ENCODE data around the gene PAFAH1B2. TPM values are rescaled to one million over a fixed set of nuclear protein-coding genes. Genes with fewer than 3 reads are reported as not detected.

PAFAH1B2 gene
- total RNA-seq, 8 experiments from 2014 or later, result 56.8 to 115 (median 75.8) TPM

DNA sequence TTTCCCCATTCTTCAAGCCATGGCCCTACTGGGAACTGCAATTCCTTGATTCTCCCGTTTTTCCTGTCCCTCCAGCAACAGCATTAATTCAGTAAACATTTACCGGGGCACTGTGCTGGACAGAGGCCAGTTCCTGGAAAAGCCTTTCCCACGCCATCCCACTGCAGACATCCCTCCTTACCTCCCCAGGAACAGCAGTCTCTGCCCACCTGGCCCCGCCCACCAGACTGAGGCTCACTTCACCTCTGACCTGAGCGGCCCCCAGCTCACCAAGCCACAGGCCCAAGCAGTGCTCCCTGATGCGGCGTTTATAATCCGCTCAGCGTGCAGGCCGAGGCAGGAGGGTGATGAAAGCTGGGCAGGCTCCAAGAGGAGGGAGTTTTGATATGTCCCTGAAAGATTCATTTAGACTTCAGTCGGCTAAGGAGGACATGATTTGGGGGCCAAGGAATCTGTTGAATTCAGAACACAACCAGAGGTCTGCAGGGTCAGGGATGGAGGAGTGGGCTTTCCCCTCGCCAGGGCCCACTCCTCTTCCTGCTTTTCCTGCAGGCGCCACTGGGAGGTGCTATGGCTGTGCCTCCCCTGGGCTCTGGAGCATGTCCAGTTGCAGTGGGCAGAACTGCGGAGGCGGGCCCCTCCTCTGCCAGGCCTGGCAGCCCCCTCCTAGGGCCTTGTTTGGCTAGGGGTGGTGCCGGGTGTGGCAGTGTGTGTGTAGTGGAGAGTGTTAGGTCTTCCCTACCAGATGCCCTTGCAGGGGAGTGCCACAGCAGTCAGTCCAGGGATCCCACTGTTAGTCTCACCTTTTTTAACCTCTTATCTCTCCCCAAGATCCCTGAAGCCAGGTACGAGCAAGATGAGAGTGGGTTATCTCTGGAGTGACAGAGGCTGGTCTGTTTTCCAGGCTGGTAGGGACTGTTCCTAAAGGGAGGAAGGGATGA is 53.7 kb downstream of the PAFAH1B2 start:
- Histone ChIP-seq H3K4me3 (no peak overlapping the region), H3K4me1 (replicated peaks in 1 of 2) (peaks cover 3 to 4% of the 10 kb centered on the region in 2 donors), H3K27ac (no peak overlapping the region)
- in situ Hi-C loops (cut with MboI; ENCODE audit: low pct_unique_long_range_greater_than_20kb in 2 of 9, low sequenced_read_pairs in 9 of 9, unreplicated experiment in 9 of 9), result no loop called here
- no peak for ATAC-seq (replicated peaks in 6 of 8)
- WGBS, 10 experiments, result 33 to 100% (median 92%) methylated on average over 1 to 11 of the region's 17 CpGs; no CpG with 5 or more reads in 2 of the 10 experiments

DNA sequence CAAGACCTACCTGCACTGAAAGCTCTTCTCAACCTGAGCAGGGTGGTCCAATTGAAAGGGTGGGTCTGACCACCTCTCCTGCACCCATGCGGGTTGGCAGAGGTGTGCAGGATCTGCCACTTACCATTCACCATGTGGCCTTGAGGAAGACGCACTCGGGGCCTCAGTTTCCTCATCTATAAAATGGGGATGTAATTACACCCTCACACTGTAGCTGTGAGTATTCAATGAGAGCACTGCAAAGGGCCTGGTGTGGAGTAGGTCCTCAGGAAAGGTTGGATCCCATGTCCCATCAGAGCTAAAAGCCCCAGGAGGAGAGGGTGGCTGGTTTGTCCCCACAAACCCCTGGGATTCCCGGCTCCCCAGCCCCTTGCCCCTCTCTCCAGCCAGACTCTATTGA is 54.5 kb downstream of the PAFAH1B2 start:
- H3K4me1 ChIP-seq (replicated peaks in 1 of 2), result peaks cover 3 to 4% of the 10 kb centered on the region in 2 donors

DNA sequence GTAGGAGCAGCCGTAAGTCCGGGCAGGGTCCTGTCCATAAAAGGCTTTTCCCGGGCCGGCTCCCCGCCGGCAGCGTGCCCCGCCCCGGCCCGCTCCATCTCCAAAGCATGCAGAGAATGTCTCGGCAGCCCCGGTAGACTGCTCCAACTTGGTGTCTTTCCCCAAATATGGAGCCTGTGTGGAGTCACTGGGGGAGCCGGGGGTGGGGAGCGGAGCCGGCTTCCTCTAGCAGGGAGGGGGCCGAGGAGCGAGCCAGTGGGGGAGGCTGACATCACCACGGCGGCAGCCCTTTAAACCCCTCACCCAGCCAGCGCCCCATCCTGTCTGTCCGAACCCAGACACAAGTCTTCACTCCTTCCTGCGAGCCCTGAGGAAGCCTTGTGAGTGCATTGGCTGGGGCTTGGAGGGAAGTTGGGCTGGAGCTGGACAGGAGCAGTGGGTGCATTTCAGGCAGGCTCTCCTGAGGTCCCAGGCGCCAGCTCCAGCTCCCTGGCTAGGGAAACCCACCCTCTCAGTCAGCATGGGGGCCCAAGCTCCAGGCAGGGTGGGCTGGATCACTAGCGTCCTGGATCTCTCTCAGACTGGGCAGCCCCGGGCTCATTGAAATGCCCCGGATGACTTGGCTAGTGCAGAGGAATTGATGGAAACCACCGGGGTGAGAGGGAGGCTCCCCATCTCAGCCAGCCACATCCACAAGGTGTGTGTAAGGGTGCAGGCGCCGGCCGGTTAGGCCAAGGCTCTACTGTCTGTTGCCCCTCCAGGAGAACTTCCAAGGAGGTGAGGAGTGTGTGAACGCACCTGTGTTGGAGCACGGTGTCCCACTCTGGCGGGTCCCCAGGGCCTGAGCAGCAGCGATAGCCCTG is 55.2 kb downstream of the PAFAH1B2 start, which contains the start of gene TAGLN:
Gene TAGLN, plus strand, starts transcription at position 318 of the 863 bp plus-strand sequence. CDS start 3,644 bp downstream, outside the sequence.
- in situ Hi-C loops (cut with MboI; ENCODE audit: low pct_unique_long_range_greater_than_20kb in 2 of 9, low sequenced_read_pairs in 9 of 9, unreplicated experiment in 9 of 9), result no loop called here
- peaks cover 3 to 4% of the 10 kb centered on the region in 2 donors for H3K4me1 ChIP-seq (replicated peaks in 1 of 2)
- WGBS, 10 experiments, result 12 to 100% (median 20%) methylated on average over 1 to 5 of the region's 34 CpGs; no CpG with 5 or more reads in 7 of the 10 experiments
- ATAC-seq (replicated peaks in 6 of 8), result peak; percentile 36 to 84 (median 72)
- H3K27ac ChIP-seq, result no peak within 1 kb of the TSS
- H3K4me3 ChIP-seq, result no peak within 1 kb of the TSS

More for the DNA sequence above, 54.5 kb downstream of the PAFAH1B2 start:
- Histone ChIP-seq H3K27ac (no peak overlapping the region), H3K4me3 (no peak overlapping the region)
- ATAC-seq (replicated peaks in 6 of 8), result peak in 2 of 8 experiments; percentile 3 to 4
- 67 to 80% (median 69%) methylated on average over 2 to 3 of the region's 4 CpGs; no CpG with 5 or more reads in 7 of the 10 experiments for WGBS, 10 experiments
- in situ Hi-C loops (cut with MboI; ENCODE audit: low pct_unique_long_range_greater_than_20kb in 2 of 9, low sequenced_read_pairs in 9 of 9, unreplicated experiment in 9 of 9), result no loop called here

DNA sequence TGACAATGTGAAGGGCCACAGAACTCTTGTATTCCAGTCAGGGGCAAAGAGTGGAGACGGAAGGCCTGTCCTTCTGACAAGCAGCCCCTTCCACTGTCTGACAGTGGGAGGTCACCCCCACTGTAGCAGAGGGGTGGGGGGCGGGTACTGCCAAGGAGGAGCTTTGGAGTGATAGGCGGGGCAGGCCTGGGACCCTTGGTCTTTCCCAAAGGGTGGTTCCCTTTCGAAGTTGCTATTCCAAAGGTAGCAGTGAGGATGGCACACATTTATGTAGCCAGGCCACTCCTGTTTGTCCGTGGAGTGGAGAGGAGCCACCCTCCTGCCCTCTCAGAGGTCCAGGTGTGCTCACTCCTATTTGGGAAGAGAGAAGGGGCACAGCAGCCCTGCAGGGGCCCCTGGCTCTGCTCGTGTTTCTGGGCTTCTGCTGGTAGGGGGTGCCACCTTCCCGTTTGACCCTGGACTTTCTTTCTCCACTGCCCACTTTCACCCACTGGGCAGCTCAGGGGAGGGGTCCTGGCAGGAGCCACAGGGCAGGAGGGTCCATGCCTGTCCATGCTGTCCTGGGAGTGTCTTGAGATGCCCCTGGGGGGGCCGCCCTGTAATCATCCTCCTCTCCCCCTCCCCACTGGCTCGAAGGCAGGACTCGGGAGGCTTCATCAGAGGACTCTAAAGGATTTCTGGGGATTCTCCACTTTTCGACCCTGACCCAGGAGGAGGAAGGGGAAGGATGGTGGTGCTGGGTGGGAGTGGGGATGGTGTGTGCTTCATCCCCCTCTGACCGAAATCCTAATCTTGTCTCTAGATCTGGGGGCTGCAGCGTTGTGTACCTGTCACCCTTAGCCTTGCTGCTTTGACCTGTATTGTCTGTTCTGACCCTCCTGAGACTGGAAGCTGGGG is 56.1 kb downstream of the PAFAH1B2 start:
- H3K4me3 ChIP-seq, result no peak overlapping the region
- no peak for ATAC-seq (replicated peaks in 6 of 8)
- WGBS, 10 experiments, result 44 to 75% (median 47%) methylated on average over 2 to 4 of the region's 13 CpGs; no CpG with 5 or more reads in 7 of the 10 experiments
- in situ Hi-C loops (cut with MboI; ENCODE audit: low pct_unique_long_range_greater_than_20kb in 2 of 9, low sequenced_read_pairs in 9 of 9, unreplicated experiment in 9 of 9), result no loop called here
- no peak overlapping the region for H3K27ac ChIP-seq
- H3K4me1 ChIP-seq (replicated peaks in 1 of 2), result peaks cover 3 to 4% of the 10 kb centered on the region in 2 donors

DNA sequence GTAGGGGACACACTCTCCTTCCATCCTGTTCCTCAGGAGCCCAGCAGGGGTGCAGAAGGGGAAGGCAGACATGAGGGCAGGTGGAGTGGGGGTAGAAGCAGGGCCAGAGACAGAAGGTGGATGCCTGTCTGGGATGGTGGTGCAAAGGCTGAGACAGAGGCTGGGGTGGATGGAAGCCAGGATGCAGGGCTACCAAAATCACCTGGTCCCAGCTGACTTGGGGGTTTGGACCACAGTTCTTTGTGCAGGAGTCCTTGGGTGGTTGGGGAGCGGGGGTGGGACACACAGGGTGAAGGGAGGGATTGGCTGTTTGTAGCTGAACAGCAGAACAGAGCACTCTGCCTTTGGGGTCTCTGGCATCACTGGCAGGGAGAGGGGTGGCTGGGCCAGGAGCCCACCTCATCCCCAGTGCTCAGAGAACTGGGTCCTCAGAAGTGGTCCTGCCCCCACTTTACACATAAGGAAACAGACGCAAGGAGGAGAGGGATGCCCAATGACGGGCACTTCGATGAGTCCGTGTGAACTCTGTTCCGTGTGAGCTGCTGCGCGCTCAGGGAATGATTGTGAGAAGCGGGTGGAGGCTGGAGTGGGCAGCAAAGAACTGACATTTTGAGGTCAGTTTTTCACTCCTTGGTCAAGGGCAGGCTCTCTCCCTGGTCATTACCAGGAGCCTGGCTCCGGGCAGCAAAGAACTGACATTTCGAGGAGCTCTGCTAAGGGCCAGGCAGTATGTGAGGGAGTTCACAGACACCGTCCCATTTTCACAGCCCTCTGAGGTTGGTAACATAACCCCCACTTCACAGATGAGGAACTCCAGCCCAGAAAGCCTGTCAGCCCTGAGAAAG is 56.9 kb downstream of the PAFAH1B2 start:
- in situ Hi-C loops (cut with MboI; ENCODE audit: low pct_unique_long_range_greater_than_20kb in 2 of 9, low sequenced_read_pairs in 9 of 9, unreplicated experiment in 9 of 9), result no loop called here
- Histone ChIP-seq H3K4me1 (replicated peaks in 1 of 2) (peaks cover 3 to 4% of the 10 kb centered on the region in 2 donors), H3K4me3 (no peak overlapping the region), H3K27ac (no peak overlapping the region)
- ATAC-seq (replicated peaks in 6 of 8), result no peak
- WGBS, 10 experiments, result 40 to 100% (median 68%) methylated on average over 1 to 4 of the region's 12 CpGs; no CpG with 5 or more reads in 7 of the 10 experiments

DNA sequence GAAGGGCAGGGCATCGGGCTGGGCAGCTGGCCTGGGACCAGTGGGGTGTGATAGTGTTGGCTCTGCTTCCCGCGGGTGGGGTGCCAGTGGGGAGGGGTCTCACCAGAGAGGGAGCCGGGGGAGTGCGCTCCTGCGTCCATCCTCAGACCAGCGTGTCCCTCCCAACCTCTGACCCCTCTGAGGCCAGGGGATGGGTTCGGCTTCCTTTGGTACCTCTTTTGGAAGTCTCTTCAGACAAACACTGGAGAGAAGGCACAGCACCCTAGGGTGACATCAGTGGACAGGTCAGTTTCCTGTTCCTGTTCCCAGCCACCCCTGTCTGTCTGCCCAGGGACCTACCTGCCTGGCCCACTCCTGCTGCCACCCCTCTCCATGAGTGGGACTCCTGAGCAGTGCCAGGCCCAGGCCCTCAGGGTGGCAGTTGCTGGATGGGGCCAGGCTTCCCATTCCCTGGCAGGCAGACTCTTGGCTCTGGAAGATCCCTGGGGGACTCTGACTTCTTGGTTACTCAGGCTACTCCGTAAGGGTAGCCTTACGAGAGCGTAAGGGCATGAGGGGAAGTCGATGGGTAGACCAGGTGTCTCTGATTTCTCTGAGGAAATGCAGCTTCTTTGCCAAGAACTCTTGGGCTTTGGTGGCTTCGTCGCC is 57.7 kb downstream of the PAFAH1B2 start:
- 0 to 100% (median 90%) methylated on average over 1 to 3 of the region's 14 CpGs; no CpG with 5 or more reads in 5 of the 10 experiments for WGBS, 10 experiments
- no peak overlapping the region for H3K4me3 ChIP-seq
- no peak overlapping the region for H3K27ac ChIP-seq
- peaks cover 3 to 4% of the 10 kb centered on the region in 2 donors for H3K4me1 ChIP-seq (replicated peaks in 1 of 2)
- ATAC-seq (replicated peaks in 6 of 8), result no peak
- in situ Hi-C loops (cut with MboI; ENCODE audit: low pct_unique_long_range_greater_than_20kb in 2 of 9, low sequenced_read_pairs in 9 of 9, unreplicated experiment in 9 of 9), result no loop called here

DNA sequence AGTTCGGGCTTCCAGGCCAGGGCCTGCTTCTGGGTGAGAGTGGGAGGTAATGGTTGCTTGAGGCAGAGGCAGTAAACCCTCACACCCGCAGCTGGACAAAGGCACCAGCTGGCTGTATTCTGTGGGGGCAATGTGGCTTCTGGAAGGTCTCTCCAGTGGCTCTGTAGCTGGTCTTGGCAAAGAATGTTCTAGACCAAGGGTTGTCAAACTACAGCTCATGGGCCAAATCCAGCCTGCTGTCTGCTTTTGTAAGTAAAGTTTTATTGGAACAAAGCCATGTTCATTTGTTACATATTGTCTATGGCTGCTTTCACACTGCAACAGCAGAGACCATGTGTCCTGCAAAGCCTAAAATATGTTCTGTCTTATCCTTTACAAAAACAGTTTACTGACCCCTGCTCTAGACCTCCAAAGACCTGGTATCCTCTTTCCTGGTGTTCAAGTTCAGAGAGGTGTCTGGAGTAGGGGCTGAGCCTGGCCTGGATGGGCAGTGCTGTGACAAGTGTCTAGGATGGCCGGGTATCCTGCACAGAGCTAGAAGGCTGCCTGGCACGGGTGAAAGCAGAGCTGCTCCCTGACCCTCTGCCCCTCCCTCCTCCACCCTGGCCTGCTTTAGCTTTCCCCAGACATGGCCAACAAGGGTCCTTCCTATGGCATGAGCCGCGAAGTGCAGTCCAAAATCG is 58.4 kb downstream of the PAFAH1B2 start:
- no peak for ATAC-seq (replicated peaks in 6 of 8)
- 60 to 100% (median 88%) methylated on average over 1 to 4 of the region's 7 CpGs; no CpG with 5 or more reads in 4 of the 10 experiments for WGBS, 10 experiments
- in situ Hi-C loops (cut with MboI; ENCODE audit: low pct_unique_long_range_greater_than_20kb in 2 of 9, low sequenced_read_pairs in 9 of 9, unreplicated experiment in 9 of 9), result no loop called here
- H3K27ac ChIP-seq, result no peak overlapping the region
- H3K4me1 ChIP-seq (replicated peaks in 1 of 2), result peaks cover 3 to 4% of the 10 kb centered on the region in 2 donors
- no peak overlapping the region for H3K4me3 ChIP-seq

DNA sequence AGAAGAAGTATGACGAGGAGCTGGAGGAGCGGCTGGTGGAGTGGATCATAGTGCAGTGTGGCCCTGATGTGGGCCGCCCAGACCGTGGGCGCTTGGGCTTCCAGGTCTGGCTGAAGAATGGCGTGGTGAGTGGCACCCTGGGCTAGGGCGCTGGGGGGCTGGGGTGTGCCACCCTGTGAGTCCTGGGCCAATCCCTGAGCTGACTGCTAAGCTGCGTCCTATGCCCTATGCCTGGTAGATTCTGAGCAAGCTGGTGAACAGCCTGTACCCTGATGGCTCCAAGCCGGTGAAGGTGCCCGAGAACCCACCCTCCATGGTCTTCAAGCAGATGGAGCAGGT is 59.0 kb downstream of the PAFAH1B2 start:
- Histone ChIP-seq H3K4me3 (no peak overlapping the region), H3K27ac (no peak overlapping the region), H3K4me1 (replicated peaks in 1 of 2) (peaks cover 3 to 4% of the 10 kb centered on the region in 2 donors)
- WGBS, 10 experiments, result 95 to 100% (median 100%) methylated on average over 1 to 5 of the region's 10 CpGs; no CpG with 5 or more reads in 4 of the 10 experiments
- ATAC-seq (replicated peaks in 6 of 8), result no peak
- in situ Hi-C loops (cut with MboI; ENCODE audit: low pct_unique_long_range_greater_than_20kb in 2 of 9, low sequenced_read_pairs in 9 of 9, unreplicated experiment in 9 of 9), result no loop called here

DNA sequence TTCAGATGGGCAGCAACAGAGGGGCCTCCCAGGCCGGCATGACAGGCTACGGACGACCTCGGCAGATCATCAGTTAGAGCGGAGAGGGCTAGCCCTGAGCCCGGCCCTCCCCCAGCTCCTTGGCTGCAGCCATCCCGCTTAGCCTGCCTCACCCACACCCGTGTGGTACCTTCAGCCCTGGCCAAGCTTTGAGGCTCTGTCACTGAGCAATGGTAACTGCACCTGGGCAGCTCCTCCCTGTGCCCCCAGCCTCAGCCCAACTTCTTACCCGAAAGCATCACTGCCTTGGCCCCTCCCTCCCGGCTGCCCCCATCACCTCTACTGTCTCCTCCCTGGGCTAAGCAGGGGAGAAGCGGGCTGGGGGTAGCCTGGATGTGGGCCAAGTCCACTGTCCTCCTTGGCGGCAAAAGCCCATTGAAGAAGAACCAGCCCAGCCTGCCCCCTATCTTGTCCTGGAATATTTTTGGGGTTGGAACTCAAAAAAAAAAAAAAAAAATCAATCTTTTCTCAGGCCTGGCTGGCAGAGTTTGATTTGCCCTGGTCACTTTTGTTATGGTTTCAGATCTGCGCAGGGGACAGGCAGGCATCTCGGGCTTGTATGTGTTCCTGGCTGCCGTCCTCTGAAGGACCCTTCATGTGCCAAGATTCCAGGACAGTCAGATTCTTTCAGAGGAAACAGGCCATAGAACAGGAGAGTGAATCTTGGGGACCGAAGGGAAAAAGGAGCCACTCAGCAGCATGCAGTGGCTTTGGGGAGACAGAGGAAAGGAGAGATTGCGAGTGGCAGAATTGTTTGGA is 60.4 kb downstream of the PAFAH1B2 start:
- no peak for ATAC-seq (replicated peaks in 6 of 8)
- Histone ChIP-seq H3K27ac (no peak overlapping the region), H3K4me1 (replicated peaks in 1 of 2) (no peaks in the 10 kb centered on the region), H3K4me3 (no peak overlapping the region)
- 70 to 100% (median 83%) methylated on average over 1 to 5 of the region's 17 CpGs; no CpG with 5 or more reads in 1 of the 10 experiments for whole genome bisulfite sequencing, 10 experiments
- in situ Hi-C loops (cut with MboI; ENCODE audit: low pct_unique_long_range_greater_than_20kb in 2 of 9, low sequenced_read_pairs in 9 of 9, unreplicated experiment in 9 of 9), result no loop called here

DNA sequence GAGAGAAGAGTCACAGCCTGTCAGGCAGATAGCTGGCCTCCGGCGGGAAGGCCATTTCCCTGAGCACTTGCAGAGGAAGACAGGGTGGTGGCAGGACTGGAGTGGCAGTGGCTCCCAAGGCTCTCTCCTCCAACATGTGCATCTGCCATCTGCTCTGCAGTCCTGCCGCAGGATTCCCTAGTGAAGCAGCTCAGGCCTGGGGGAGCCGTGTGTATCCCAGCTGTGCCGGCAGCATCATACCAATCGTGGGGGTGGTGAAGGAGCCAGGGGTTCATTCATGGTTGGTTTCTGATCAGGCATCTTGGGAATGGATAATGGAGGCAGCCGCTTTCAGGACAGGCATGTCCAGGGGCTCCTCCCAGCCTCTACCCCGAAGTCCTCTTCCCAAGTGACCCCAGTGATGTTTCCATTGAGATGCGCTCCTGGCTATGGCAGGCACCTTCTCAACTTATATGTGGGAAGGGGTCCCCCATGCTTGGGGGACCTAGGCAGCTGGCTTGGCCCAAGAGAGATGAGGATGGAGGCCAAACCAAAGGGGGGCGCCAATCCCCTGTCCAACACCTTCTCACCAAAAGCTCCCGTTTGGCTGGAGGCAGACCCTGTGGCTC is 61.2 kb downstream of the PAFAH1B2 start:
- in situ Hi-C loops (cut with MboI; ENCODE audit: low pct_unique_long_range_greater_than_20kb in 2 of 9, low sequenced_read_pairs in 9 of 9, unreplicated experiment in 9 of 9), result no loop called here
- ATAC-seq (replicated peaks in 6 of 8), result no peak

More for the DNA sequence above, 61.2 kb downstream of the PAFAH1B2 start:
- Histone ChIP-seq H3K27ac (no peak overlapping the region), H3K4me1 (replicated peaks in 1 of 2) (no peaks in the 10 kb centered on the region), H3K4me3 (no peak overlapping the region)
- 79 to 100% (median 91%) methylated on average over 1 to 3 of the region's 11 CpGs; no CpG with 5 or more reads in 2 of the 10 experiments for WGBS, 10 experiments

Measured in motor neuron (in vitro differentiated cells).